HTERT RPE-1 (cell line): ENCODE data around the gene RGS7.

Experiments used
- in situ Hi-C: fragments of 300-500 bp; cut with MboI; formaldehyde crosslinking; loops from 4 replicates; pipeline ENCODE4 v1.14.3; 2020; ENCODE audit warnings: low sequenced_read_pairs

The RGS7 gene

GRCh38 chr1:240869071-240869470 is 487.9 kb downstream of the RGS7 start:
- in situ Hi-C loops: no loop called here

GRCh38 chr1:240866724-240867123 is 490.3 kb downstream of the RGS7 start:
- in situ Hi-C loops: no loop called here

GRCh38 chr1:240860023-240860422 is 497.0 kb downstream of the RGS7 start:
- in situ Hi-C loops: no loop called here

- in situ Hi-C loops: no loop called here
Measured at GRCh38 chr1:240854367-240854766, 502.6 kb downstream of the RGS7 start.

- in situ Hi-C loops: no loop called here
Measured at GRCh38 chr1:240847325-240847724, 509.7 kb downstream of the RGS7 start.

GRCh38 chr1:240844486-240844885 is 512.5 kb downstream of the RGS7 start:
- in situ Hi-C loops: no loop called here

- in situ Hi-C loops: no loop called here
Measured at GRCh38 chr1:240843798-240844197, 513.2 kb downstream of the RGS7 start.

GRCh38 chr1:240836271-240836670 is 520.7 kb downstream of the RGS7 start:
- in situ Hi-C loops: no loop called here

- in situ Hi-C loops: no loop called here
Measured at GRCh38 chr1:240835291-240835690, 521.7 kb downstream of the RGS7 start.

- in situ Hi-C loops: no loop called here
Measured at GRCh38 chr1:240833075-240833474, 523.9 kb downstream of the RGS7 start.

- in situ Hi-C loops: no loop called here
Measured at GRCh38 chr1:240831922-240832321, 525.1 kb downstream of the RGS7 start.

- in situ Hi-C loops: no loop called here
Measured at GRCh38 chr1:240831191-240831631, 525.8 kb downstream of the RGS7 start.

- in situ Hi-C loops: no loop called here
Measured at GRCh38 chr1:240829487-240829886, 527.5 kb downstream of the RGS7 start.

- in situ Hi-C loops: no loop called here
Measured at GRCh38 chr1:240827786-240828185, 529.2 kb downstream of the RGS7 start.

GRCh38 chr1:240824238-240824637 is 532.8 kb downstream of the RGS7 start:
- in situ Hi-C loops: no loop called here

- in situ Hi-C loops: no loop called here
Measured at GRCh38 chr1:240823357-240823756, 533.6 kb downstream of the RGS7 start.

GRCh38 chr1:240821925-240822324 is 535.1 kb downstream of the RGS7 start:
- in situ Hi-C loops: no loop called here

- in situ Hi-C loops: no loop called here
Measured at GRCh38 chr1:240820816-240821215, 536.2 kb downstream of the RGS7 start.

GRCh38 chr1:240816472-240816871 is 540.5 kb downstream of the RGS7 start:
- in situ Hi-C loops: no loop called here

GRCh38 chr1:240813720-240814119 is 543.3 kb downstream of the RGS7 start:
- in situ Hi-C loops: no loop called here

- in situ Hi-C loops: no loop called here
Measured at GRCh38 chr1:240811256-240811655, 545.7 kb downstream of the RGS7 start.

GRCh38 chr1:240808381-240808780 is 548.6 kb downstream of the RGS7 start:
- in situ Hi-C loops: no loop called here

- in situ Hi-C loops: no loop called here
Measured at GRCh38 chr1:240806200-240806745, 550.7 kb downstream of the RGS7 start.
